ENCODE results near the gene MRPS27.

MRPS27 gene

GRCh38 chr5:72206160-72206559 lies 113.9 kb downstream of the MRPS27 start:
- no peaks in the 10 kb centered on the region for H3K36me3 ChIP-seq (ENCODE audit: control insufficient read depth, low read length)
- H3K9me3 ChIP-seq (ENCODE audit: control insufficient read depth, insufficient read depth, low read length), result no peaks in the 10 kb centered on the region
- no peak overlapping the region for H3K4me3 ChIP-seq (ENCODE audit: low read length)
- no peaks in the 10 kb centered on the region for H3F3A ChIP-seq (ENCODE audit: control insufficient read depth, insufficient read depth)
- H3K4me2 ChIP-seq (ENCODE audit: low read length), result no peak overlapping the region
- H3K27ac ChIP-seq (ENCODE audit: low read depth, low read length), result no peak overlapping the region
- no peaks in the 10 kb centered on the region for H3K4me1 ChIP-seq (ENCODE audit: control insufficient read depth, low read length)
- no peaks in the 10 kb centered on the region for H3K79me2 ChIP-seq (ENCODE audit: control insufficient read depth, low read length)
- H3K27me3 ChIP-seq (ENCODE audit: control insufficient read depth, low read length), result no peaks in the 10 kb centered on the region
- no peaks in the 10 kb centered on the region for H3K9me2 ChIP-seq (replicated peaks; ENCODE audit: control insufficient read depth, low read length)
- no peaks in the 10 kb centered on the region for H4K20me1 ChIP-seq (ENCODE audit: control insufficient read depth, insufficient read depth, low read depth, low read length)
- TF ChIP-seq EZH2phosphoT487 (IDR thresholded peaks at IDR 0.05; ENCODE audit: borderline replicate concordance, low read length) (no peak), CTCF (IDR thresholded peaks at IDR 0.05; ENCODE audit: low read depth, low read length, poor library complexity, severe bottlenecking) (no peak)

- no peaks in the 10 kb centered on the region for H3K9me3 ChIP-seq (ENCODE audit: control insufficient read depth, insufficient read depth, low read length)
- no peak overlapping the region for H3K4me3 ChIP-seq (ENCODE audit: low read length)
- no peaks in the 10 kb centered on the region for H3F3A ChIP-seq (ENCODE audit: control insufficient read depth, insufficient read depth)
- H3K79me2 ChIP-seq (ENCODE audit: control insufficient read depth, low read length), result no peaks in the 10 kb centered on the region
- H3K27me3 ChIP-seq (ENCODE audit: control insufficient read depth, low read length), result no peaks in the 10 kb centered on the region
- H3K36me3 ChIP-seq (ENCODE audit: control insufficient read depth, low read length), result no peaks in the 10 kb centered on the region
- TF ChIP-seq CTCF (IDR thresholded peaks at IDR 0.05; ENCODE audit: low read depth, low read length, poor library complexity, severe bottlenecking), result no peak
- no peak for TF ChIP-seq EZH2phosphoT487 (IDR thresholded peaks at IDR 0.05; ENCODE audit: borderline replicate concordance, low read length)
- no peaks in the 10 kb centered on the region for H4K20me1 ChIP-seq (ENCODE audit: control insufficient read depth, insufficient read depth, low read depth, low read length)
- H3K27ac ChIP-seq (ENCODE audit: low read depth, low read length), result no peak overlapping the region
- H3K4me1 ChIP-seq (ENCODE audit: control insufficient read depth, low read length), result no peaks in the 10 kb centered on the region
- H3K9me2 ChIP-seq (replicated peaks; ENCODE audit: control insufficient read depth, low read length), result no peaks in the 10 kb centered on the region
- H3K4me2 ChIP-seq (ENCODE audit: low read length), result no peak overlapping the region
Measured at GRCh38 chr5:72205431-72206009, 114.5 kb downstream of the MRPS27 start.

DNA sequence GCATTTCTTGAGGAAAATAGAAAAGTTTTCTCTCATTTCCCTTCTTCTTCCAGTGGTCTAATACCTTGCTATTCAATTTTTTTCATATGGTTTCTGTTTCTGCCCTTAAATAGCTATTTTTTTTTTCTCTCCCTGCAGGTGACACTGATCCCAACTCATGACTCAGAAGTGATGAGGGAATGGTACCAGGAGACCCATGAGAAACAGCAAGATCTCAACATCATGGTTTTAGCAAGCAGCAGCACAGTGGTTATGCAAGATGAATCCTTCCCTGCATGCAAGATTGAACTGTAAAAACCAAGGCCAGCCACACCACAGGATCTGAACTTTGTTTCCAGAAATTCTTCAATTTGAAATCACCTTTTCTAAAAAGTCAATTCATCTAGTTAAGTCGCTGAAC lies 115.1 kb downstream of the MRPS27 start:
- no peaks in the 10 kb centered on the region for H3K79me2 ChIP-seq (ENCODE audit: control insufficient read depth, low read length)
- H3K9me2 ChIP-seq (replicated peaks; ENCODE audit: control insufficient read depth, low read length), result no peaks in the 10 kb centered on the region
- no peak overlapping the region for H3K27ac ChIP-seq (ENCODE audit: low read depth, low read length)
- H3F3A ChIP-seq (ENCODE audit: control insufficient read depth, insufficient read depth), result no peaks in the 10 kb centered on the region
- H3K4me3 ChIP-seq (ENCODE audit: low read length), result no peak overlapping the region
- no peaks in the 10 kb centered on the region for H3K9me3 ChIP-seq (ENCODE audit: control insufficient read depth, insufficient read depth, low read length)
- no peaks in the 10 kb centered on the region for H3K27me3 ChIP-seq (ENCODE audit: control insufficient read depth, low read length)
- no peak overlapping the region for H3K4me2 ChIP-seq (ENCODE audit: low read length)
- TF ChIP-seq CTCF (IDR thresholded peaks at IDR 0.05; ENCODE audit: low read depth, low read length, poor library complexity, severe bottlenecking) (no peak), EZH2phosphoT487 (IDR thresholded peaks at IDR 0.05; ENCODE audit: borderline replicate concordance, low read length) (no peak)
- no peaks in the 10 kb centered on the region for H3K4me1 ChIP-seq (ENCODE audit: control insufficient read depth, low read length)
- H4K20me1 ChIP-seq (ENCODE audit: control insufficient read depth, insufficient read depth, low read depth, low read length), result no peaks in the 10 kb centered on the region
- no peaks in the 10 kb centered on the region for H3K36me3 ChIP-seq (ENCODE audit: control insufficient read depth, low read length)

All from DOHH2 (cell line).